H54 (cell line): Measurements from ENCODE around the gene MPP2.

Source experiments
- DNase-seq: peaks from one replicate; pipeline ENCODE4 v3.0.0; 2011; ENCODE audit warnings: low spot score, mixed read lengths; ENCODE audit not compliant: insufficient read length
- FAIRE-seq: peaks from 3 replicates; lab custom pipeline; 2011; peaks lifted over from hg19 to GRCh38; lab: Jason Lieb, UNC
- POLR2A ChIP-seq: IDR thresholded peaks from 2 replicates; pipeline ENCODE4 v1.6.1; 2011; ENCODE audit warnings: low read depth, mild to moderate bottlenecking, low read length

MPP2 gene

DNA sequence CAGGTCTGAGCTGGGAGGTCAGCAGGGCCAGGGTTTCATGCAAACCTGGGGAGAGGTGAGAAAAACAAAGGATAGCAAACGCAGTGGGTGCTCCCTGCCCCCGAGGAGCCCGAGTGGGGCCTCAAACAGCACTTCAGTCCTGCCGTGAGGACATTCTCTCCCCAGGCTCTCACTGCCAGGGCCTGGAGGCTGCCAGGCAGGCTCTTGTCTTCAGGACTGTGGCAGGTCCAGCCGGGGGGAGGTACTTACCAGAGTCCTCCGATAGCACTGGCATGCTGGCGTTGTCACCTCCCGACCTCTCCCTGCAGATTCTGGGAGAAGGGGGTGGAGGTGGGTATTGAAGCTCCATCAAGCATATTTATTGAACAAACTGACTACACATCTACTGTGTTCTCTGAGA, 75.7 kb downstream of the MPP2 start:
- FAIRE-seq: no peak
- no peak for TF ChIP-seq POLR2A
- no peak for DNase-seq

DNA sequence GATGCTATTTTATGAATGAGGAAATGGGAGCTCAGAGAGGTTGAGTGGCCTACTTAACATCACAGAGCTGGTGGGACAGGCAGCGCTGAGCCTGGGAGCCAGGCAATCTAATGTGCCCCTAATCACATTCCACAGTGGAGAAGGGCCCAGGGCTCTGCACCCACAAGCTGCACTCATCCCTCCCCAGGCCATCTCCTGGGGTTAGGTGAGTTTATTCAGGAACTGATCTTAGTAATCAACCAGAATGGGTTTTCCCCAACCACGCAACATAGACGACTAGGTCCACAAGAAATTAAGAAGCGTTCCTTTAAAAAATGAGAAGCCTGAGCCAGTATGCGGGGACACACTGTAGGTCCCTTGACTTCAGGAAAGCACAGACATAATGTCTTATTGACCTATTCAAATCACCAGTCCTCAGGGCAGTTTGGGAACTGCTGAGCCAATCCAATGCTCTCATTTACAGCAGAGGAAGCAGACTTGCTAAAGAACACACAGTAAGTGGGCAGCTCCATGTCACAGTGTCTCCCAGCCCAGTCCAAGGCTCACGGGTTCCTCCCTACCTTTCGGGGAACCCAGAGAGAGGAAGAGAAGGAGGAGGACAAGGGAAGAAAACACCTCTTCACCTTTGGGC, 76.7 kb downstream of the MPP2 start:
- FAIRE-seq: no peak
- DNase-seq: no peak
- no peak for TF ChIP-seq POLR2A

DNA sequence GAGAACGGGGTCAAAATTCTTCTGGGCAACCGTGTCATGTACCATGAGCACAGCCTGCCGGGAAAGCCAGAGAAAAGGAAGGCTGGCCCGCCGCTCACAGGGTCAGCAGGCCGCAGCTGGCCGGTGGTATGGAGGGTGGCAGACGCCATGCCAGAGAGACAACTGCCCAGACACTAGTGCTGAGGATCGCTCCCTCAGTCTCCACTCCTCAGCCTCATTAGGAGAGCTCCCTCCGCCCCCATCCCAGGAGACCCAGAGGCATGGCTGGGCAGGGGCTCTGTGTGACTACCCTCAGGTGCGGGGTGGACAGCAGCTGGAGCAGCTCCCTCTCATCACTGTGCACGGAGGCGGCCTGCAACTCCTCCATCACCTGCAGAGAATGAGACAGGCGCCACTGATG, 77.6 kb downstream of the MPP2 start:
- FAIRE-seq (no peak), DNase-seq (no peak)
- TF ChIP-seq POLR2A: no peak

DNA sequence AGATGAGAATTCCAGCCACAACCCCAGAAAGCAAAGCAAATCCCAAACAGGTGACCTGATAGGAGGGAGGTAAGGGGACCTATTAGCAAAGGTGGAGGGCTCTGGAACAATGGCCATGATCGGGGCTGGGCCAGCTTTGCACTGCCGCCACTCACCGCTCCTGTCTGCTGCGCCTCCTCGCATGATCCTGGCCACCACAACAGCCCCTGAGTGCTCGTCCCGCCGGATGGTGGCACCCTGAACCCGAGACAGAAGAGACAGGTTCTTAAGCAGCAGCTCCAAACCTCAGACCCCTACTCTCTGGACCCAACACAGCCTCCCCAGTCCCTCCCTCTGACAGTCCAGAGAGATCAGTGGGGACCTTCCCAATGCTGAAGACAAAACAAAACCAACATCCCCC, 79.7 kb downstream of the MPP2 start:
- no peak for FAIRE-seq
- DNase-seq: no peak

DNA sequence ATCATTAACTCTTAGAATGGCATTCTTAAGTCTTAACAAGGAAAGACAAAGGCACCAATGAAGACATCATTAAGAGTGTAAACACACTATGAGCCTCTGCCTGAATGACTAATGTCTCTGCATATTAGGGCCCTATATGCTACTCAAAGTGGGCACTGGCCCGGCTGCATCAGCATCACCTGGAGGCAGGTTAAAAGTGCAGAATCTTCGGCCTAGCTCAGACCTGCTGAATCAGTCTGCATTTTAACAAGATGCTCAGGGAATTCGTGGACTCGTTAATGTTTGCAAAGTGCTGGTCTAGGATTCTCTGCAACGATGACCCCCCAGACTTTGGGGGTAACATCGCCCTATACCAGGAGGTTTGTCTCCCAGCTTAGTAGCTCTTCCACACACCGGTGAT, 81.1 kb downstream of the MPP2 start:
- DNase-seq (no peak), FAIRE-seq (no peak)
- no peak for TF ChIP-seq POLR2A

More for the DNA sequence above, 79.7 kb downstream of the MPP2 start:
- no peak for TF ChIP-seq POLR2A

DNA sequence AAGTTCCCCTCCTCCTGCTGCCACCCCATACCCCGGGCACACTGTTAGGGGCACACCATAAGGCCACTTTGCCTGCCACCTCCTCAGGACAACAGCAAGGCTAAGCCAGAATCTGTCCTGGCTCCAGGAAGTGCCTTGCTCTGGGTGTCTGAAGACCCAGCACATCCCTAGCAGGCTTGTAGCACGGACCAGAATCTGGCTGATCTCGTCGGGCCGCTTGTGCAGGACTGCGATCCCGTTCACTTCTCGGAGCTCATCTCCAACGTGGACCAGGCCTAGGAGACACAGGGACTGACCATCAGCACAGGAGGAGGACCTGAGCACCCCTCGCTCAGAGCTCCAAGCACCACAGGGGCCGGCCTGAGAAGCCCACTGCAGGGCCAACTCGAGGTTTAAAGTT, 81.8 kb downstream of the MPP2 start:
- no peak for TF ChIP-seq POLR2A
- DNase-seq: no peak
- no peak for FAIRE-seq
